Measurements from ENCODE around the gene NCLN.
"Not testable (repeated sequence)": the region's sequence is repeated elsewhere in the genome, so short reads cannot be mapped to it uniquely, and the experiment has no call there.

Gene NCLN

GRCh38 chr19:3227054-3227626, 41.4 kb downstream of the NCLN start:
- no peak for DNase-seq

GRCh38 chr19:3229346-3229743, 43.6 kb downstream of the NCLN start:
- no peak for DNase-seq

- no peak for DNase-seq
Observed at GRCh38 chr19:3229888-3230496, 44.3 kb downstream of the NCLN start.

GRCh38 chr19:3231288-3231687, 45.6 kb downstream of the NCLN start:
- no peak for DNase-seq

GRCh38 chr19:3233116-3233515, 47.4 kb downstream of the NCLN start:
- no peak for DNase-seq

GRCh38 chr19:3233831-3234230, 48.1 kb downstream of the NCLN start:
- no peak for DNase-seq

- DNase-seq = no peak
Observed at GRCh38 chr19:3234800-3235199, 49.1 kb downstream of the NCLN start.

GRCh38 chr19:3235604-3236003, 49.9 kb downstream of the NCLN start:
- not testable (repeated sequence) for DNase-seq

- no peak for DNase-seq
Observed at GRCh38 chr19:3236272-3236671, 50.5 kb downstream of the NCLN start.

GRCh38 chr19:3238066-3238561, 52.4 kb downstream of the NCLN start:
- DNase-seq = no peak

GRCh38 chr19:3239367-3239766, 53.6 kb downstream of the NCLN start:
- DNase-seq = no peak

- DNase-seq = no peak
Observed at GRCh38 chr19:3243819-3244700, 58.3 kb downstream of the NCLN start.

- DNase-seq = no peak
Observed at GRCh38 chr19:3245050-3245449, 59.3 kb downstream of the NCLN start.

GRCh38 chr19:3248728-3249326, 63.1 kb downstream of the NCLN start:
- DNase-seq = no peak

GRCh38 chr19:3249408-3249807, 63.7 kb downstream of the NCLN start:
- no peak for DNase-seq

- no peak for DNase-seq
Observed at GRCh38 chr19:3250675-3251074, 64.9 kb downstream of the NCLN start.

GRCh38 chr19:3251229-3251628, 65.5 kb downstream of the NCLN start:
- DNase-seq = no peak

- no peak for DNase-seq
Observed at GRCh38 chr19:3252650-3253049, 66.9 kb downstream of the NCLN start.

GRCh38 chr19:3253270-3253669, 67.5 kb downstream of the NCLN start:
- no peak for DNase-seq

GRCh38 chr19:3254520-3254919, 68.8 kb downstream of the NCLN start:
- DNase-seq = no peak

- DNase-seq = no peak
Observed at GRCh38 chr19:3257071-3257470, 71.3 kb downstream of the NCLN start.
